Liver (tissue), 9 donors: Measurements from ENCODE around the gene CHTF18. TPM values are rescaled to one million over a fixed set of nuclear protein-coding genes. Genes with fewer than 3 reads are reported as not detected.

Experiments used
- DNase-seq: peaks from one replicate; pipeline ENCODE4 v3.0.0-alpha.2; 2017; ENCODE audit warnings: low spot score
- H3K27ac ChIP-seq, 2 donors: one replicate each; pipeline ENCODE4 v1.7.0; 2013; ENCODE audit warnings: inconsistent platforms in 2 of 2, low read length in 2 of 2, control low read depth in 1 of 2, low read depth in 1 of 2, mild to moderate bottlenecking in 1 of 2
- H3K27me3 ChIP-seq, 4 donors: one replicate each; pipeline versions ENCODE4 v1.6.1 to v1.7.0; 2013; ENCODE audit warnings: low read length in 3 of 4, inconsistent platforms in 1 of 4, mild to moderate bottlenecking in 1 of 4, moderate library complexity in 1 of 4; ENCODE audit not compliant: control insufficient read depth in 4 of 4, insufficient read depth in 4 of 4
- H3K36me3 ChIP-seq, 4 donors: one replicate each; pipeline versions ENCODE4 v1.6.1 to v1.7.0; 2013; ENCODE audit warnings: low read length in 3 of 4, mild to moderate bottlenecking in 3 of 4, low read depth in 1 of 4, moderate library complexity in 1 of 4; ENCODE audit not compliant: control insufficient read depth in 4 of 4, insufficient read depth in 3 of 4
- H3K4me1 ChIP-seq, 4 donors: one replicate each; pipeline versions ENCODE4 v1.6.1 to v1.7.0; 2013; ENCODE audit warnings: low read length in 3 of 4, mild to moderate bottlenecking in 3 of 4, moderate library complexity in 1 of 4; ENCODE audit not compliant: control insufficient read depth in 4 of 4, insufficient read depth in 4 of 4
- H3K4me3 ChIP-seq, 3 donors: one replicate each; pipeline versions ENCODE4 v1.6.1 to v1.7.0; 2013; ENCODE audit warnings: low read length in 3 of 3, control low read depth in 1 of 3, low read depth in 1 of 3, mild to moderate bottlenecking in 1 of 3
- H3K9ac ChIP-seq, 2 donors: one replicate each; pipeline ENCODE4 v1.7.0; 2013; ENCODE audit warnings: low read length in 2 of 2, mild to moderate bottlenecking in 2 of 2, moderate library complexity in 2 of 2, control low read depth in 1 of 2, low read depth in 1 of 2
- H3K9me3 ChIP-seq, 4 donors: one replicate each; pipeline versions ENCODE4 v1.6.1 to v1.7.0; 2013; ENCODE audit warnings: low read length in 3 of 4; ENCODE audit not compliant: control insufficient read depth in 4 of 4
- ATF3 ChIP-seq: IDR thresholded peaks from 2 replicates; pipeline ENCODE4 v1.6.1; 2016; ENCODE audit warnings: antibody characterized with exemption
- EGR1 ChIP-seq, 2 donors: IDR thresholded peaks; 2 replicates each; pipeline ENCODE4 v1.6.1; 2016 to 2018; ENCODE audit warnings: antibody characterized with exemption in 2 of 2, low read depth in 2 of 2
- FOXA1 ChIP-seq: IDR thresholded peaks from 2 replicates; pipeline ENCODE4 v1.6.1; 2016; ENCODE audit warnings: antibody characterized with exemption
- FOXA2 ChIP-seq: IDR thresholded peaks from 2 replicates; pipeline ENCODE4 v1.6.1; 2016; ENCODE audit warnings: antibody characterized with exemption
- GABPA ChIP-seq, 2 donors: IDR thresholded peaks in 1 of 2; conservative IDR thresholded peaks in 1 of 2; 2 replicates each; pipeline ENCODE4 v1.6.1; 2016; ENCODE audit warnings: antibody characterized with exemption in 2 of 2, mild to moderate bottlenecking in 1 of 2, moderate library complexity in 1 of 2
- HNF4A ChIP-seq, 2 donors: conservative IDR thresholded peaks; 2 replicates each; pipeline ENCODE4 v1.6.1; 2016; ENCODE audit warnings: antibody characterized with exemption in 2 of 2, mild to moderate bottlenecking in 2 of 2
- HNF4G ChIP-seq: IDR thresholded peaks from 2 replicates; pipeline ENCODE4 v1.6.1; 2016; ENCODE audit warnings: antibody characterized with exemption
- JUND ChIP-seq, 2 donors: IDR thresholded peaks; 2 replicates each; pipeline ENCODE4 v1.6.1; 2016; ENCODE audit warnings: antibody characterized with exemption in 2 of 2
- NR2F2 ChIP-seq: IDR thresholded peaks from 2 replicates; pipeline ENCODE4 v1.6.1; 2016; ENCODE audit warnings: antibody characterized with exemption
- RAD21 ChIP-seq, 2 donors: IDR thresholded peaks; 2 replicates each; pipeline ENCODE4 v1.6.1; 2016; ENCODE audit warnings: antibody characterized with exemption in 2 of 2, mild to moderate bottlenecking in 2 of 2
- SP1 ChIP-seq: IDR thresholded peaks from 2 replicates; pipeline ENCODE4 v1.6.1; 2018; ENCODE audit warnings: antibody characterized with exemption, mild to moderate bottlenecking
- TAF1 ChIP-seq: conservative IDR thresholded peaks from 2 replicates; pipeline ENCODE4 v1.6.1; 2016; ENCODE audit warnings: antibody characterized with exemption, mild to moderate bottlenecking
- YY1 ChIP-seq: IDR thresholded peaks from 2 replicates; pipeline ENCODE4 v1.6.1; 2016; ENCODE audit warnings: antibody characterized with exemption, mild to moderate bottlenecking
- WGBS: extraction: QIAGEN DNeasy Blood & Tissue Kit; methylation state at CpG from one replicate; pipeline ENCODE4 v1.1.7; 2013; 5-methylcytosine and 5-hydroxymethylcytosine counted together
- polyA plus RNA-seq, 2 donors: library from polyadenylated mRNA; stranded (reverse) in 1 of 2; unstranded in 1 of 2; fragments of 200-250 nt in 1 of 2; fragments of >200 nt in 1 of 2; fragmentation: Nextera tagmentation in 1 of 2; extraction: Ambion mirVana in 1 of 2; gene quantifications; one replicate each; pipeline versions ENCODE4 v1.2.1 to v1.2.3, GENCODE V29; 2013 to 2015
- total RNA-seq, 2 donors: library from RNA; depleted of rRNA; stranded (reverse); fragments of >200 nt; gene quantifications; one replicate each; pipeline ENCODE4 v1.2.3, GENCODE V29; 2014
- TF ChIP-seq, protein P1 (sequence below): IDR thresholded peaks from 2 replicates; pipeline ENCODE4 v1.6.1; 2016; ENCODE audit warnings: antibody characterized with exemption, mild to moderate bottlenecking
- TF ChIP-seq, protein P2 (sequence below): IDR thresholded peaks from 2 replicates; pipeline ENCODE4 v1.6.1; 2016; ENCODE audit warnings: antibody characterized with exemption
- TF ChIP-seq, protein P3 (sequence below): IDR thresholded peaks from 2 replicates; pipeline ENCODE4 v1.6.1; 2016; ENCODE audit warnings: antibody characterized with exemption
- TF ChIP-seq, protein P4 (sequence below): fragments of 150-350 bp; IDR thresholded peaks from 2 replicates; pipeline ENCODE4 v1.5.1; 2017; ENCODE audit warnings: improper control_type of control experiment, low read depth, low read length; ENCODE audit not compliant: missing input control
- donor health status: healthy.
- donor health status: healthy.
- donor health status: healthy.
- donor health status: healthy.
- donor health status: healthy.

The CHTF18 gene
- total and polyA plus RNA-seq, 4 donors, result 1.7 to 15.6 (median 3.9) TPM

- DNase-seq, result no peak
- no peak overlapping the region for H3K27ac ChIP-seq
- no peaks in the 10 kb centered on the region for H3K27me3 ChIP-seq
- no peaks in the 10 kb centered on the region for H3K9me3 ChIP-seq
- H3K36me3 ChIP-seq, result no peaks in the 10 kb centered on the region
- peaks cover 4 to 5% (median 5%) of the 10 kb centered on the region in 4 donors for H3K4me1 ChIP-seq
- H3K4me3 ChIP-seq, result no peak overlapping the region
- H3K9ac ChIP-seq, result no peak overlapping the region
- 4% methylated on average over 14 of the region's 14 CpGs for WGBS
- TF ChIP-seq, protein P1, sequence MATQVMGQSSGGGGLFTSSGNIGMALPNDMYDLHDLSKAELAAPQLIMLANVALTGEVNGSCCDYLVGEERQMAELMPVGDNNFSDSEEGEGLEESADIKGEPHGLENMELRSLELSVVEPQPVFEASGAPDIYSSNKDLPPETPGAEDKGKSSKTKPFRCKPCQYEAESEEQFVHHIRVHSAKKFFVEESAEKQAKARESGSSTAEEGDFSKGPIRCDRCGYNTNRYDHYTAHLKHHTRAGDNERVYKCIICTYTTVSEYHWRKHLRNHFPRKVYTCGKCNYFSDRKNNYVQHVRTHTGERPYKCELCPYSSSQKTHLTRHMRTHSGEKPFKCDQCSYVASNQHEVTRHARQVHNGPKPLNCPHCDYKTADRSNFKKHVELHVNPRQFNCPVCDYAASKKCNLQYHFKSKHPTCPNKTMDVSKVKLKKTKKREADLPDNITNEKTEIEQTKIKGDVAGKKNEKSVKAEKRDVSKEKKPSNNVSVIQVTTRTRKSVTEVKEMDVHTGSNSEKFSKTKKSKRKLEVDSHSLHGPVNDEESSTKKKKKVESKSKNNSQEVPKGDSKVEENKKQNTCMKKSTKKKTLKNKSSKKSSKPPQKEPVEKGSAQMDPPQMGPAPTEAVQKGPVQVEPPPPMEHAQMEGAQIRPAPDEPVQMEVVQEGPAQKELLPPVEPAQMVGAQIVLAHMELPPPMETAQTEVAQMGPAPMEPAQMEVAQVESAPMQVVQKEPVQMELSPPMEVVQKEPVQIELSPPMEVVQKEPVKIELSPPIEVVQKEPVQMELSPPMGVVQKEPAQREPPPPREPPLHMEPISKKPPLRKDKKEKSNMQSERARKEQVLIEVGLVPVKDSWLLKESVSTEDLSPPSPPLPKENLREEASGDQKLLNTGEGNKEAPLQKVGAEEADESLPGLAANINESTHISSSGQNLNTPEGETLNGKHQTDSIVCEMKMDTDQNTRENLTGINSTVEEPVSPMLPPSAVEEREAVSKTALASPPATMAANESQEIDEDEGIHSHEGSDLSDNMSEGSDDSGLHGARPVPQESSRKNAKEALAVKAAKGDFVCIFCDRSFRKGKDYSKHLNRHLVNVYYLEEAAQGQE, result no peak
- no peak for TF ChIP-seq ATF3
- no peak for TF ChIP-seq FOXA2
- TF ChIP-seq GABPA (IDR thresholded peaks at IDR 0.05 in 1 of 2, conservative IDR thresholded peaks at IDR 0.05 in 1 of 2), result no peak
- no peak for TF ChIP-seq SP1
- no peak for TF ChIP-seq JUND (IDR thresholded peaks at IDR 0.05)
- no peak for TF ChIP-seq HNF4G
- TF ChIP-seq YY1, result no peak
- no peak for TF ChIP-seq NR2F2
- no peak for TF ChIP-seq HNF4A (conservative IDR thresholded peaks at IDR 0.05)
- no peak for TF ChIP-seq RAD21 (IDR thresholded peaks at IDR 0.05)
- no peak for TF ChIP-seq TAF1
- TF ChIP-seq, protein P2, sequence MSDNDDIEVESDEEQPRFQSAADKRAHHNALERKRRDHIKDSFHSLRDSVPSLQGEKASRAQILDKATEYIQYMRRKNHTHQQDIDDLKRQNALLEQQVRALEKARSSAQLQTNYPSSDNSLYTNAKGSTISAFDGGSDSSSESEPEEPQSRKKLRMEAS, result no peak
- TF ChIP-seq FOXA1, result no peak
- TF ChIP-seq, protein P3, sequence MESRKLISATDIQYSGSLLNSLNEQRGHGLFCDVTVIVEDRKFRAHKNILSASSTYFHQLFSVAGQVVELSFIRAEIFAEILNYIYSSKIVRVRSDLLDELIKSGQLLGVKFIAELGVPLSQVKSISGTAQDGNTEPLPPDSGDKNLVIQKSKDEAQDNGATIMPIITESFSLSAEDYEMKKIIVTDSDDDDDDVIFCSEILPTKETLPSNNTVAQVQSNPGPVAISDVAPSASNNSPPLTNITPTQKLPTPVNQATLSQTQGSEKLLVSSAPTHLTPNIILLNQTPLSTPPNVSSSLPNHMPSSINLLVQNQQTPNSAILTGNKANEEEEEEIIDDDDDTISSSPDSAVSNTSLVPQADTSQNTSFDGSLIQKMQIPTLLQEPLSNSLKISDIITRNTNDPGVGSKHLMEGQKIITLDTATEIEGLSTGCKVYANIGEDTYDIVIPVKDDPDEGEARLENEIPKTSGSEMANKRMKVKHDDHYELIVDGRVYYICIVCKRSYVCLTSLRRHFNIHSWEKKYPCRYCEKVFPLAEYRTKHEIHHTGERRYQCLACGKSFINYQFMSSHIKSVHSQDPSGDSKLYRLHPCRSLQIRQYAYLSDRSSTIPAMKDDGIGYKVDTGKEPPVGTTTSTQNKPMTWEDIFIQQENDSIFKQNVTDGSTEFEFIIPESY, result no peak
- TF ChIP-seq, protein P4, sequence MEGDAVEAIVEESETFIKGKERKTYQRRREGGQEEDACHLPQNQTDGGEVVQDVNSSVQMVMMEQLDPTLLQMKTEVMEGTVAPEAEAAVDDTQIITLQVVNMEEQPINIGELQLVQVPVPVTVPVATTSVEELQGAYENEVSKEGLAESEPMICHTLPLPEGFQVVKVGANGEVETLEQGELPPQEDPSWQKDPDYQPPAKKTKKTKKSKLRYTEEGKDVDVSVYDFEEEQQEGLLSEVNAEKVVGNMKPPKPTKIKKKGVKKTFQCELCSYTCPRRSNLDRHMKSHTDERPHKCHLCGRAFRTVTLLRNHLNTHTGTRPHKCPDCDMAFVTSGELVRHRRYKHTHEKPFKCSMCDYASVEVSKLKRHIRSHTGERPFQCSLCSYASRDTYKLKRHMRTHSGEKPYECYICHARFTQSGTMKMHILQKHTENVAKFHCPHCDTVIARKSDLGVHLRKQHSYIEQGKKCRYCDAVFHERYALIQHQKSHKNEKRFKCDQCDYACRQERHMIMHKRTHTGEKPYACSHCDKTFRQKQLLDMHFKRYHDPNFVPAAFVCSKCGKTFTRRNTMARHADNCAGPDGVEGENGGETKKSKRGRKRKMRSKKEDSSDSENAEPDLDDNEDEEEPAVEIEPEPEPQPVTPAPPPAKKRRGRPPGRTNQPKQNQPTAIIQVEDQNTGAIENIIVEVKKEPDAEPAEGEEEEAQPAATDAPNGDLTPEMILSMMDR, result no peak
Measured at GRCh38 chr16:745739-746138, 42.7 kb upstream of the CHTF18 start.

GRCh38 chr16:746637-747036 is 41.8 kb upstream of the CHTF18 start:
- no peak overlapping the region for H3K27ac ChIP-seq
- no peak for DNase-seq
- 77% methylated on average over 13 of the region's 13 CpGs for WGBS
- H3K4me1 ChIP-seq, result no peaks in the 10 kb centered on the region
- TF ChIP-seq, protein P2, result no peak
- TF ChIP-seq ATF3 (no peak), FOXA2 (no peak), EGR1 (IDR thresholded peaks at IDR 0.05; ENCODE audit: low read depth in 2 of 2) (no peak), NR2F2 (no peak), SP1 (no peak)
- TF ChIP-seq, protein P4, result no peak
- H3K9me3 ChIP-seq, result no peaks in the 10 kb centered on the region
- no peak overlapping the region for H3K9ac ChIP-seq
- no peaks in the 10 kb centered on the region for H3K36me3 ChIP-seq
- H3K4me3 ChIP-seq, result no peak overlapping the region
- H3K27me3 ChIP-seq, result no peaks in the 10 kb centered on the region
